ENCODE data around the gene SELENON. TPM values are rescaled to one million over a fixed set of nuclear protein-coding genes. Genes with fewer than 3 reads are reported as not detected.
A peak's percentile ranks its signal among the peaks of the same experiment; 100 is the strongest.

SELENON gene
- total RNA-seq, 1 experiment from 2014 or later, result 90.9 TPM

GRCh38 chr1:25782608-25783201 is 17.3 kb upstream of the SELENON start:
- H2BK15ac ChIP-seq (ENCODE audit: low read depth, low read length), result no peak overlapping the region
- no peaks in the 10 kb centered on the region for H3K79me2 ChIP-seq (ENCODE audit: insufficient read depth, low read length)
- H2BK120ac ChIP-seq (ENCODE audit: low read depth, low read length, poor library complexity, severe bottlenecking), result no peak overlapping the region
- no peak overlapping the region for H3K4me3 Mint-ChIP-seq
- H3K27ac Mint-ChIP-seq, result peak overlapping the region in 2 of 3 experiments; percentile 13 to 88; a peak in 3 of 7 replicates
- no peak overlapping the region for H2AFZ ChIP-seq (ENCODE audit: low read length)
- no peak overlapping the region for H2BK5ac ChIP-seq (ENCODE audit: insufficient read length, low read length)
- H3K18ac ChIP-seq (ENCODE audit: insufficient read length, low read depth, low read length), result no peak overlapping the region
- H3K36me3 Mint-ChIP-seq (ENCODE audit: insufficient read depth in 1 of 3, low read depth in 3 of 3), result no peaks in the 10 kb centered on the region; a peak in 1 of 7 replicates
- no peaks in the 10 kb centered on the region for H3K79me1 ChIP-seq (ENCODE audit: insufficient read depth, low read depth, low read length, poor library complexity, severe bottlenecking)
- H3K4me1 ChIP-seq (ENCODE audit: insufficient read depth, low read length), result peaks cover 11% of the 10 kb centered on the region; the same call in 1 of the 2 replicates
- H3K9ac ChIP-seq (ENCODE audit: extremely low read depth, insufficient read length, low read length), result no peak overlapping the region
- H4K5ac ChIP-seq (ENCODE audit: insufficient read length, low read depth, low read length), result no peak overlapping the region
- no peak overlapping the region for H4K91ac ChIP-seq (ENCODE audit: insufficient read length, low read depth, low read length)
- no peaks in the 10 kb centered on the region for H4K20me1 ChIP-seq (ENCODE audit: control insufficient read depth, insufficient read depth, insufficient read length)
- H3K4me2 ChIP-seq (ENCODE audit: insufficient read depth, insufficient read length, low read length), result no peak overlapping the region
- no peak overlapping the region for H4K8ac ChIP-seq (replicated peaks; ENCODE audit: insufficient read length, low read depth, low read length)
- no peak overlapping the region; the same call in 1 of the 2 replicates for H3K14ac ChIP-seq (ENCODE audit: insufficient read depth, low read length)
- no peak for TF ChIP-seq CTCF (conservative IDR thresholded peaks at IDR 0.05)
- no peak overlapping the region for H2BK20ac ChIP-seq (ENCODE audit: low read depth, low read length, poor library complexity, severe bottlenecking)
- no peak overlapping the region for H3K56ac ChIP-seq (ENCODE audit: insufficient read length, low read depth, low read length)
- DNase-seq, result no peak
- no CpG with 5 or more reads among the region's 18 CpGs for WGBS (ENCODE audit: extremely low coverage, insufficient read length, low lambda C conversion rate)
- no peak overlapping the region for H3T11ph ChIP-seq (ENCODE audit: low read length)
- no peaks in the 10 kb centered on the region for H3K23me2 ChIP-seq (ENCODE audit: insufficient read length, low read depth, low read length, poor library complexity, severe bottlenecking)
- no peak overlapping the region for H2BK12ac ChIP-seq (ENCODE audit: insufficient read length, low read depth, low read length)
- H3K27me3 ChIP-seq (ENCODE audit: insufficient read depth, low read length), result no peaks in the 10 kb centered on the region
- H3K27me3 Mint-ChIP-seq (ENCODE audit: low read depth), result no peaks in the 10 kb centered on the region; the same call in 1 of the 2 replicates
- no peak overlapping the region for H3K27ac ChIP-seq (ENCODE audit: insufficient read length, low read depth, low read length)
- H3K4me1 Mint-ChIP-seq, result peaks cover 62 to 64% of the 10 kb centered on the region in 2 experiments
- no peak overlapping the region for H3K4ac ChIP-seq (ENCODE audit: low read depth, low read length)
- no peak overlapping the region for H2AK5ac ChIP-seq (ENCODE audit: insufficient read length, low read length)
- H3K9me3 Mint-ChIP-seq, result no peaks in the 10 kb centered on the region
- H3K9me3 ChIP-seq (ENCODE audit: control insufficient read depth, low read depth, low read length), result no peaks in the 10 kb centered on the region
- no peak overlapping the region for H3K23ac ChIP-seq (ENCODE audit: insufficient read length, low read depth, low read length)

All from H9 (cell line).